SU-DHL-6 (cell line): ENCODE data around the gene DNAJC8.

Experiments used
- H2AFZ ChIP-seq: fragments of 200-600 bp; sonication (generic); 2 replicates; pipeline ENCODE4 v1.6.1; 2014; ENCODE audit warnings: low read depth, mild to moderate bottlenecking, moderate library complexity, mixed read lengths, antibody characterized with exemption, low read length; ENCODE audit not compliant: severe bottlenecking
- H3F3A ChIP-seq: fragments of 200-600 bp; shearing (Covaris generic); 2 replicates; pipeline ENCODE4 v1.6.0; 2016; ENCODE audit warnings: antibody characterized with exemption, mild to moderate bottlenecking; ENCODE audit not compliant: insufficient read depth
- H3K27ac ChIP-seq: fragments of 200-600 bp; sonication (generic); 2 replicates; pipeline ENCODE4 v1.5.1; 2016; ENCODE audit warnings: low read depth, mild to moderate bottlenecking, low read length, moderate library complexity, mixed read lengths
- H3K27me3 ChIP-seq: fragments of 200-600 bp; sonication (generic), shearing (Covaris generic); 2 replicates; pipeline ENCODE4 v1.6.0; 2014; ENCODE audit warnings: mild to moderate bottlenecking, low read length
- H3K36me3 ChIP-seq: fragments of 200-600 bp; sonication (generic); 2 replicates; pipeline ENCODE4 v1.6.1; 2014; ENCODE audit warnings: mild to moderate bottlenecking, low read length, mixed read lengths
- H3K4me2 ChIP-seq: fragments of 300-600, 200-600 bp; shearing (Covaris generic), sonication (generic); 2 replicates; pipeline ENCODE4 v1.6.0; 2014; ENCODE audit warnings: low read length, low read depth, mild to moderate bottlenecking; ENCODE audit not compliant: poor library complexity, severe bottlenecking
- H3K4me3 ChIP-seq: fragments of 200-600 bp; sonication (generic); 2 replicates; pipeline ENCODE4 v1.5.1; 2014; ENCODE audit warnings: antibody characterized with exemption, low read length, mild to moderate bottlenecking, mixed read lengths; ENCODE audit not compliant: insufficient read depth, poor library complexity, severe bottlenecking
- H3K79me2 ChIP-seq: fragments of 200-600 bp; sonication (generic); 2 replicates; pipeline ENCODE4 v1.6.1; 2014; ENCODE audit warnings: mild to moderate bottlenecking, low read length, moderate library complexity; ENCODE audit not compliant: insufficient read depth
- H3K9ac ChIP-seq: fragments of 200-600 bp; sonication (generic); 2 replicates; pipeline ENCODE4 v1.7.0; 2014; ENCODE audit warnings: mild to moderate bottlenecking, low read length
- H3K9me2 ChIP-seq: fragments of 200-600 bp; sonication (generic); replicated peaks from 2 replicates; pipeline ENCODE4 v1.6.1; 2014; ENCODE audit warnings: low read length; ENCODE audit not compliant: insufficient read depth
- H3K9me3 ChIP-seq: fragments of 200-600 bp; sonication (generic); 2 replicates; pipeline ENCODE4 v1.6.1; 2014; ENCODE audit warnings: low read length, mixed read lengths; ENCODE audit not compliant: insufficient read depth
- H4K20me1 ChIP-seq: fragments of 200-600 bp; sonication (generic); 2 replicates; pipeline ENCODE4 v1.6.1; 2014; ENCODE audit warnings: low read depth, mild to moderate bottlenecking, antibody characterized with exemption, low read length, moderate library complexity, mixed read lengths
- EZH2phosphoT487 ChIP-seq: fragments of 200-600 bp; sonication (generic), shearing (Covaris generic); conservative IDR thresholded peaks from 2 replicates; pipeline ENCODE4 v1.6.1; 2018; ENCODE audit warnings: mild to moderate bottlenecking, antibody characterized with exemption, low read length, moderate library complexity, mixed read lengths
- TF ChIP-seq, protein P1 (sequence below): fragments of 200-600 bp; sonication (generic); IDR thresholded peaks from one replicate; pipeline ENCODE4 v1.5.1; 2017; ENCODE audit warnings: antibody characterized with exemption, mild to moderate bottlenecking, low read length, moderate library complexity; ENCODE audit not compliant: insufficient read depth, poor library complexity, severe bottlenecking

DNAJC8 gene

GRCh38 chr1:28162151-28162550 lies 70.7 kb downstream of the DNAJC8 start:
- H3K9me2 ChIP-seq = no peaks in the 10 kb centered on the region
- no peak overlapping the region for H3K4me3 ChIP-seq
- TF ChIP-seq EZH2phosphoT487 = no peak

GRCh38 chr1:28161751-28162150 lies 71.1 kb downstream of the DNAJC8 start:
- Histone ChIP-seq H3K27ac (peak overlapping the region; percentile 13; the same call in 1 of the 2 replicates), H3K27me3 (no peaks in the 10 kb centered on the region), H3K4me3 (no peak overlapping the region), H3F3A (no peaks in the 10 kb centered on the region), H3K79me2 (peaks cover 97% of the 10 kb centered on the region), H3K9me2 (no peaks in the 10 kb centered on the region), H4K20me1 (no peaks in the 10 kb centered on the region), H3K9ac (no peak overlapping the region), H2AFZ (no peak overlapping the region), H3K36me3 (peaks cover 8% of the 10 kb centered on the region), H3K9me3 (no peaks in the 10 kb centered on the region), H3K4me2 (no peak overlapping the region)
- TF ChIP-seq EZH2phosphoT487 = no peak
- TF ChIP-seq, protein P1, sequence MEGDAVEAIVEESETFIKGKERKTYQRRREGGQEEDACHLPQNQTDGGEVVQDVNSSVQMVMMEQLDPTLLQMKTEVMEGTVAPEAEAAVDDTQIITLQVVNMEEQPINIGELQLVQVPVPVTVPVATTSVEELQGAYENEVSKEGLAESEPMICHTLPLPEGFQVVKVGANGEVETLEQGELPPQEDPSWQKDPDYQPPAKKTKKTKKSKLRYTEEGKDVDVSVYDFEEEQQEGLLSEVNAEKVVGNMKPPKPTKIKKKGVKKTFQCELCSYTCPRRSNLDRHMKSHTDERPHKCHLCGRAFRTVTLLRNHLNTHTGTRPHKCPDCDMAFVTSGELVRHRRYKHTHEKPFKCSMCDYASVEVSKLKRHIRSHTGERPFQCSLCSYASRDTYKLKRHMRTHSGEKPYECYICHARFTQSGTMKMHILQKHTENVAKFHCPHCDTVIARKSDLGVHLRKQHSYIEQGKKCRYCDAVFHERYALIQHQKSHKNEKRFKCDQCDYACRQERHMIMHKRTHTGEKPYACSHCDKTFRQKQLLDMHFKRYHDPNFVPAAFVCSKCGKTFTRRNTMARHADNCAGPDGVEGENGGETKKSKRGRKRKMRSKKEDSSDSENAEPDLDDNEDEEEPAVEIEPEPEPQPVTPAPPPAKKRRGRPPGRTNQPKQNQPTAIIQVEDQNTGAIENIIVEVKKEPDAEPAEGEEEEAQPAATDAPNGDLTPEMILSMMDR = no peak

More at GRCh38 chr1:28162151-28162550, 70.7 kb downstream of the DNAJC8 start:
- H3K9me3 ChIP-seq = no peaks in the 10 kb centered on the region
- H3K4me2 ChIP-seq = no peak overlapping the region
- H3K27ac ChIP-seq = peak overlapping the region; percentile 13; the same call in 1 of the 2 replicates
- no peak overlapping the region for H3K9ac ChIP-seq
- H3F3A ChIP-seq = no peaks in the 10 kb centered on the region
- no peak overlapping the region for H2AFZ ChIP-seq
- H3K27me3 ChIP-seq = no peaks in the 10 kb centered on the region
- no peaks in the 10 kb centered on the region for H4K20me1 ChIP-seq
- H3K79me2 ChIP-seq = peaks cover 97% of the 10 kb centered on the region
- H3K36me3 ChIP-seq = peaks cover 12% of the 10 kb centered on the region

DNA sequence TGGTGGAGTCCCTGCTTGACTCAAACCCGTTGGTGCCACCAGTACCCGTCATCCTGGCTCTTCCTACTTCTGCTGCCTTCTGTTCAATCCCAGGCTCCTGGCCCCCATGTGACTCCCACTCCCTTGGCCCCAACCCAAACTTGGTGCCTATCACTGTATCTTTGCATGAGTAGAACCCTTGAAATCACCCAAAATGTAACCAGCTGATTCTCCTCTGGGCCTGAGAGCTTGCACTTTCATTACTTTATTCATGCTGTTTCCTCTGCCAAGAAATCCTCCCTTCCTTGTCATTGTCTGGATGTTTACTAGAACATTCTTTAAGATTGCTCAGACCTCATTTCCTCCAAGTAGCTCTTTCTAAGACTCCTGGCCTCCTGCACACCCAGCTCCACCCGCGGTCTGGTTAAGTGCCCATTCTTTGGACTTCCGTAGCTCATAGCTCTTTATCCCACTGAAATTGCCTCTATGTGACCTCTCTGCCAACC lies 72.0 kb downstream of the DNAJC8 start:
- Histone ChIP-seq H3K9me3 (no peaks in the 10 kb centered on the region), H2AFZ (no peak overlapping the region), H3K27me3 (no peaks in the 10 kb centered on the region), H3K4me3 (no peak overlapping the region), H3K36me3 (peaks cover under 1% of the 10 kb centered on the region), H3K4me2 (no peak overlapping the region), H3K9me2 (no peaks in the 10 kb centered on the region), H3F3A (no peaks in the 10 kb centered on the region; the same call in 1 of the 2 replicates), H3K79me2 (peaks cover 97% of the 10 kb centered on the region), H3K27ac (peak overlapping the region; percentile 13; the same call in 1 of the 2 replicates), H4K20me1 (no peaks in the 10 kb centered on the region), H3K9ac (no peak overlapping the region)
- TF ChIP-seq, protein P1 = no peak
- TF ChIP-seq EZH2phosphoT487 = no peak

GRCh38 chr1:28159680-28160079 lies 73.1 kb downstream of the DNAJC8 start:
- TF ChIP-seq EZH2phosphoT487 = no peak
- TF ChIP-seq, protein P1 = no peak
- Histone ChIP-seq H3F3A (peaks cover 3% of the 10 kb centered on the region; the same call in 1 of the 2 replicates), H3K36me3 (no peaks in the 10 kb centered on the region; the same call in 1 of the 2 replicates), H3K27ac (no peak overlapping the region), H3K79me2 (peaks cover 95% of the 10 kb centered on the region), H2AFZ (no peak overlapping the region), H3K9ac (no peak overlapping the region), H3K4me3 (no peak overlapping the region), H3K9me3 (no peaks in the 10 kb centered on the region), H3K27me3 (no peaks in the 10 kb centered on the region), H3K9me2 (no peaks in the 10 kb centered on the region), H3K4me2 (no peak overlapping the region), H4K20me1 (no peaks in the 10 kb centered on the region)
